CD4-positive, alpha-beta T cell treated with Interleukin-6 at 100 ng/mL for 8 hours (primary cell): Measurements from ENCODE around the gene TRIM61.
"Not testable (repeated sequence)": the region's sequence is repeated elsewhere in the genome, so short reads cannot be mapped to it uniquely, and the experiment has no call there.

ENCODE experiments used
- DNase-seq: peaks from one replicate; pipeline ENCODE4 v3.0.0-alpha.2; 2020; ENCODE audit warnings: mixed read lengths, low spot score

The TRIM61 gene

DNA sequence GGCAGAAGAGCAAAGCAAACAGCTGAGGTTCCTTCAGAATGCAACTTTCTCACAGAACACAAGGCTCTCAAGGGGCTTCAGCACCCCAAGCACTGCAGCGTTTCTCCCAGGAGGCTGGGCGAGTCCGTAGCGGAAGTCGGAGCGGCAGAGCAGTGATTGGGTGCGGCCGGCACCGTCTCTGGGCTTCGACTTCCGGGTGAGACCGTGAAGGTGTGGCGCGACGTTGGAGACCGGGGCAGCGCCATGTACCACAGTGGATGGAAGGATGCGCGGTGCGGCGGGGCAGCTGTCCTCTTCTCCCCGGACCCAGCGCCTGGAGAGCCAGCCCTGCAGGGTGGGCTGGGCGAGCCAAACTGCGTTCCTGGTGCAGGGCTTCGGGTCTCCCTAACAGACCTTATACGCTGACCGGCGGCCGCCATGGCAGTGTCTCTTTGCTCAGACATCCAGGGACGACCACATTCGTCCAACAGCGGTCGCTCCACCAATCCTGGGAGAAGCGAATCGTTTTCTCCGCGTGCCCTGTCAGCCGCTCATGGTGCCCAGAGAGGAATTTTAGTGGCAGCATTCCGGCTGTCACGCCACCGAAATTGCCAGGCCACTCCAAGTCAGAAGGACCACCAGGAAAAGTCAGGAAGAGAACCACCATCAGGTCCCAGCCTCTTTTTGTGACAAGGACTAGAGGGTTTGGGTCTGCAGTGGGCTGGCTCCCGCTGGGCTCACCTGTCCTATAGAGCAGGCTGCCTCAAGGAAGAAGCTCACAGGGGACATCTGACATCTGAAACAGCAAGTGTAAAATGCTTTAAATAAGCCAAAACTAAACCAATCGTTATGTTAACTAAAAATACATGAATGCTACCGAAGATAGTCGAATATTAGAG lies 20.5 kb downstream of the TRIM61 start:
- peak; percentile 59 for DNase-seq

DNA sequence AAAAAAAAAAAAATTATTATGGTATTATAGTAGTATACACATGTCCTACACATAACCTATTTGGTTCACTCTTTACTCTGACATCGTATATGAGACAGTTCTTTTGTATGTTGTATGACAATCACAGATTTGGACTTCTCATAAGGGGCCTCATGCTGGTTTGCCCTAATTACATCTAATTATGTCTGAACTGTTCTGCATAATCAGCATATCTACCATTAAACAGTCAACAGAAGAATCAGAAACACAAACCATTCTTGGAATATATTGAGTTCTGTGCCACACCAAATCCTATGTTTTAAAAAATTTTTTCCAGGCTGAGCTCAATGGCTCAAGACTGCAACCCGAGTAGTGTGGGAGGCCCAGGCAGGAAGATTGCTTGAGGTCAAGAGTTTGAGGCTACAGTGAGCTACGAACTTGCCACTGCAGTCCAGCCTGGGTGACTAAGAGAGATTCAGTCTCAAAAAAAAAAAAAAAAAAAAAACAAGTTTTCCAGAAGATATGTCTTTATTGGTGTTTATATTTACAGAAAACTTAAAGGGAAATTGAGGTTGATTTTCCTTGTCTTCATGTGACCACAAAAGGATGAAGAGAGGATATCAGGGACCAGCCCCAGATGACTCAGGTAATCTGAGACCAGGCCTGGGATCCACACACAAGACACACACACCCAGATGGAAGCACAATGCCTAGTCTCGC lies 22.2 kb downstream of the TRIM61 start:
- no peak for DNase-seq

DNA sequence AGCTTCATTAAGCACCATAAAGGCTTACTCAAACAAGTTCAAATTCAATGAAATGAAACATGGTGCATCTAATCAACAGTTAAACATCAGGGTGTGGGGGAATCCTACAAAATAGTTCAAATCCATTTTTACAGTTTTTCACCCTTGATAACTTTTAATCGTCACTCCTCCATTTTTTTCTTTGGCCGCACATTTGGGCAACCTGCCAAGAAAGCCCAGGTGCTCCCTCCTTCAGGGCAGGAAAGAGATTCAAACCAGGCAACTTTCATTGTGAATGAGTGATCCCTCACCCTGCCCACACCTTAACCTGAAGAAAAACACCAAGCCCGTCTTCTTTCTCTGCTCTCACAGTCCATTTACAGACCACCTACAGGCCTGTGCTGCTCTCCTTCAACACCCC lies 24.9 kb downstream of the TRIM61 start:
- no peak for DNase-seq

DNA sequence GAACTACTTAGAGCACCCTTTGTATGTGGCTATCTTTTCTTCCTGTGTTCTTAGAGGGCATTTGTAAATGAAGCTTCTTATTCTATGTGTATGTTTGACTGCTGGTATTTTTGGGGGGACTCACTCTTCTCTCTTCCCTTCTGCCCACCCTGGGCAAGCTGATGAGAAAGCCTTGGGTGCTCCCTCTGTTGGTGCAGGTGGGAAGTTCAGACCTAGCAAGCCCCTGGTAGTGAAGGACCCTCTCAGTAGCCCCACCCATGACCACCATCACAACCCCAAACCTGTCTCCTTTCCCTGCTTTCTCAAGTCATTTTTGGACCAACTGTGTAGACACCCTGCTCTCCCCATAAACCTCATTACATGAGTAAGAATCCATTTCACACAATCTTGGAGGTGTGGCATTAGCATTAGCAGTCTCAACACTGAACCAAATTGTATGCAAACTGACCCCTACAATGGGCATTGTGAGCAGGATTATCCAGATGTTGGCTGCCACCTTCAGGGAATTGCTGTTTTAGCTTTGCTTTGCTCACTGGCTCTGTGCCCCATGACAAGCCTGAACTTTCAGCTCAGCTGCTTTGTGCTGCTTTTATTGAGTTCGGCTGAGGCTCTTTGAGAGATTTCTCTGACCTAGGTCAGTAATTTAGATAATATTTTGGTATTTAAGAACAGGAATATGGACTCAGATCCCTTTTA lies 27.9 kb downstream of the TRIM61 start:
- DNase-seq = no peak

DNA sequence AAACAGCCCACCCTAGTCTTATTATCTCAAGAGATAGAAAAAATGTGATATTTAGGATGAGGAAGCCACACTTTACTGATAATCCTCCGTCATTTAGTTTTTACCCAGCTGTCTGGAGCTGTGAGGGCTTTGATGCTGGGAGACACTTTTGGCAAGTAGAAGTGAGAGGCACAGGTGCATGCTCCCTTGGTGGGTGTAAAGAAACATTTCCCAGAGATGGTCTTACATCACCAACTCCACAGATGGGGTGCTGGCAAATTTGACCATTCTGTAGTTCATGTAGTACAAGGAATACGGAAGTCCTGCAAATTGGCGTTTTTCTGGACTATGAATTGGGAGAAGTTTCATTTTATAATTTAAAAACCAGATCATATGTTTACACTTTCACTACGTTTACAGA lies 28.5 kb downstream of the TRIM61 start:
- no peak for DNase-seq

DNA sequence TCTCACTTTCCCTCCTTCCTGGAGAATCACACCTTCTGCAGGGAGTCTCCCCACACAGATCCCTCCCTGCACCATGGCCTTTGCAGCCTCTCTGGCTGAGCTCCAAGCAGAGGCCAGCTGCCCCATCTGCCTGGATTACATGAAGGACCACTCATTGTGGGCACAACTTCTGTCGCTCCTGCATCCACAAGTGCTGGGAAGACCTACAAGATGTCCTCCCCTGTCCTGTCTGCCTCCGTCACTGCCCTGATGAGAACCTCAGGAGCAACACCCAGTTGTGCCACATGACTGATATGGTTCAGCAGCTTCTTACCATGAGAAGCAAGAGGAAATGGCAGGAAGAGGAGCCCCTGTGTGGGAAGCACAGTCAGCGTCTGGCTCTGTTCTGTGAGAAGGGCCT lies 29.5 kb downstream of the TRIM61 start:
- not testable (repeated sequence) for DNase-seq

DNA sequence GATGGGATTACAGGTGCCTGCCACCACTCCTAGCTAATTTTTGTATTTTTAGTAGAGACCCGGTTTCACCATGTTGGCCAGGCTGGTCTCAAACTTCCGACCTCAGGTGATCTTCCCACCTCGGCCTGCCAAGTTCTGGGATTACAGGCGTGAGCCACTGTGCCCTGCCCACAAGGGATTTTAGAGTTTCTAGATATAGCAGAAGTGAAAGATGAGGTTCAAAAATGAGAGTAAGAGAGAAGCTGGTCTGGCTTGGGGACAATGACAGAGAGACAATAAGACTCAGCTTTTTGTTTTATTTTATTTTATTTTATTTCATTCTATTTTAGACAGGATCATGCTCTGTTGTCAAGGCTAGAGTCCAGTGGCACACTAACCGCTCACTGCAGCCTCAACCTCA lies 30.6 kb downstream of the TRIM61 start:
- no peak for DNase-seq

DNA sequence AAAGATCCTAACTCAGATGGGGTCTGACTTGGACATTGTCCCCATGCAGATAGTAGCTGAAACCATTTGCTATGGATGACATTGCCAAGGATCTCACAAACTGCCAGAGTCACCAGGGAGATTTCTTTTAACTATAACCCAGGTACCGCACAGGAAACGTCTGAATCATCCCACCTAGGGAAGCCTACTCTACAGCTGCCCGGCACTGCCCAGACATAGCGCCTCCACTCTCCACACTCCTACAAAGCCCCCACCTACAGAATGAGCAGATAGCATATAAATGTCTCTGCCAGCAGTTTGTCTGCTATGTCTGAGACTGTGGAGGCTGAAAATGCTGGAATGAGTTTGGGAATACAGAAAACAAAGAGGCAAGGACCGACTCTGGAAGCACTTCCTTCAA lies 32.3 kb downstream of the TRIM61 start:
- no peak for DNase-seq

DNA sequence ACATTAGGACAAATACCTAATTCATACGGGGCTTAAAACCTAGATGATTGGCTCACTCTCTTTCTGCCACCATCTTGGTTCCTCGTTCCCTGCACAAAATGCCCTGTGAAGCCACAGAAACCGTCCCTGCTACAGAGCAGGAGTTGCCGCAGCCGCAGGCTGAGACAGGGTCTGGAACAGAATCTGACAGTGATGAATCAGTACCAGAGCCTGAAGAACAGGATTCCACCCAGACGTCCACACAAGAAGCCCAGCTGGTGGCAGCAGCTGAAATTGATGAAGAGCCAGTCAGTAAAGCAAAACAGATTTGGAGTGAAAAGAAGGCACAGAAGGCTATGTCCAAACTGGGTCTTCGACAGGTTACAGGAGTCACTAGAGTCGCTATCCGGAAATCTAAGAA lies 34.3 kb downstream of the TRIM61 start:
- no peak for DNase-seq

DNA sequence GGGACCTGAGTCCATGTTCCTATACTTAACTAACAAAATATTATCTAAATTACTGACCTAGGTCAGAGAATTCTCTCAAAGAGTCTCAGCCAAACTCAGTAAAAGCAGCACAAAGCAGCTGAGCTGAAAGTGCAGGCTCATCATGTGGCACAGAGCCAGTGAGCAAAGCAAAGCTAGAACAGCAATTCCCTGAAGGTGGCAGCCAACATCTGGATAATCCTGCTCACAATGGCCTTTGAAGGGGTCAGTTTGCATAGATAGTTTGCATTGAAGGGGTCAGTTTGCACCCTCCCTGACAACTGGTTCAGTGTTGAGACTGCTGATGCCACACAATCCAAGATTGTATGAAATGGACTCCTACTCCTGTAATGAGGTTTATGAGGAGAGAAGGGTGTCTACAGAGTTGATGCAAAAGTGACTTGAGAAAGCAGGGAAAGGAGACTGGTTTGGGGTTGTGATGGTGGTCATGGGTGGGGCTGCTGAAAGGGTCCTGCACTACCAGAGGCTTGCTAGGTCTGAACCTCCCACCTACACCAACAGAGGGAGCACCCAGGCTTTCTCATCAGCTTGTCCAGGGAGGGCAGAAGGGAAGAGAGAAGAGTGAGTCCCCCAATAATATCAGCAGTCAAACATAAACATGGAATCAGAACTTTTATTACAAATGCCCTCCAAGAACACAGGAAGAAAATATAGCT lies 39.7 kb downstream of the TRIM61 start:
- no peak for DNase-seq

DNA sequence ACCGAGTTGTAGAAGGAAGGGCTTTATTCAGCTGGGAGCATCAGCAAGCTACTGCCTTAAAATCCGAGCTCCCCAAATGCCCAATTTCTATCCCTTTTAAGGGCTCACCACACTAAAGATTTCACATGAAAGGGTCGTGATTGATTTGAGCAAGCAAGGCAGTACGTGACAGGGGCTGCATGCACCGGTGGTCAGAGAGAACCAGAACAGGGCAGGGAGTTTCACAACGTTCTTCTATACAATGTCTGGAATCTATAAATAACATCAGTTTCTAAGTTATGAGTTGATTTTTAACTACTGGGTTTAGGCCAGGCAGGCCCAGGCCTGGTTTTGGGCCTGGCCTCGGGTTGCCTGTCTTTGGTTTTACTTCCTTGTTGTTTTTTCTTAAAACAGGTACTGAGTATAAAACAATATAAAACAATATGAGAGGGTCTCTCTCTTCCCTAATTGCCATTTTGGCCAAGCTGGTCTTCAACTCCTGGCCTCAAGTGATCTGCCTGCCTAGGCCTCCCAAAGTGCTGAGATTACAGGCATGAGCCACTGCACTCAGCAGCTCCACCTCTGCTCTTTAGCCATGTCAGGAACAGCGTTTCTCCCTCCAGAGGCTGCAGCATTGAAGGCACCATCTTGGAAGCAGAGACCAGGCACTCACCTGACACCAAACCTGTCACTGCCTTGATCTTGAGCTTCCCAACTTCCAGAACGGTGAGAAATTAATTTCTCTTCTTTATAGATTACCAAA lies 41.4 kb downstream of the TRIM61 start:
- not testable (repeated sequence) for DNase-seq

DNA sequence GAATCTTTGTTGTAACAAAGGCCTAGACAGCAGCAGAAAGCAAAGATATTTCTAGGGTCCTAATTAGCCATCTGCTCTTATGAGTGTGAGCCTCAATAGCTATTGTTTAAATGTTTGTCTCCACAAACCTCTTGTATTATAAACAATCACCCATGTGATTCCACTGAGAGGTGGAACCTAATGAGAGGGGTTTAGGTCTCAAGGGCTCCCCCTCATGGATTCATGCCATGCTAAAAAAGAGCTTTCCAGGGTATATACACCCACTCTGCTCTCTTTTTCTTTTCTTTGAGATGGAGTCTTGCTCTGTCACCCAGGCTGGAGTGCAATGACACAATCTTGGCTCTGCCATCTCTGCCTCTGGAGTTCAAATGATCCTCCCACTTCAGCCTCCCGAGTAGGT lies 42.1 kb downstream of the TRIM61 start:
- DNase-seq = no peak

DNA sequence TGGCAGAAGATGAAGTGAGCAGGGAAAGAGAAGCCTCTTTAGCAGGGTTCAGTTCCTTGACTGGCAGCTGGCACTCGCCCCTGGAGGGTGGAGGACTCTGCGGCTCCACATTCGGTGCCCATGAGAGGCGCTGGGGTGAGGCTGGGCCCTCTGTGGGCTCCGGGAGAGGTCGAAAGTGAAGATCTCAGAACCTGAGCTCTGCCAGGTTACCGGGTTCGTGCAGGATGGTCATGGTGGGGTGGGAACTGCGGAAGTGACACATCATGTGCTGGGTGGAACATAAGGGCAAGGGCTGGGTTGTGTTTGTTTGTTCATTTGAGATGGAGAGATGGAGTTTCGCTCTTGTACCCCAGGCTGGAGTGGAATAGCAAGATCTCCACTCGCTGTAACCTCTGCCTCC lies 44.2 kb downstream of the TRIM61 start:
- DNase-seq = no peak

DNA sequence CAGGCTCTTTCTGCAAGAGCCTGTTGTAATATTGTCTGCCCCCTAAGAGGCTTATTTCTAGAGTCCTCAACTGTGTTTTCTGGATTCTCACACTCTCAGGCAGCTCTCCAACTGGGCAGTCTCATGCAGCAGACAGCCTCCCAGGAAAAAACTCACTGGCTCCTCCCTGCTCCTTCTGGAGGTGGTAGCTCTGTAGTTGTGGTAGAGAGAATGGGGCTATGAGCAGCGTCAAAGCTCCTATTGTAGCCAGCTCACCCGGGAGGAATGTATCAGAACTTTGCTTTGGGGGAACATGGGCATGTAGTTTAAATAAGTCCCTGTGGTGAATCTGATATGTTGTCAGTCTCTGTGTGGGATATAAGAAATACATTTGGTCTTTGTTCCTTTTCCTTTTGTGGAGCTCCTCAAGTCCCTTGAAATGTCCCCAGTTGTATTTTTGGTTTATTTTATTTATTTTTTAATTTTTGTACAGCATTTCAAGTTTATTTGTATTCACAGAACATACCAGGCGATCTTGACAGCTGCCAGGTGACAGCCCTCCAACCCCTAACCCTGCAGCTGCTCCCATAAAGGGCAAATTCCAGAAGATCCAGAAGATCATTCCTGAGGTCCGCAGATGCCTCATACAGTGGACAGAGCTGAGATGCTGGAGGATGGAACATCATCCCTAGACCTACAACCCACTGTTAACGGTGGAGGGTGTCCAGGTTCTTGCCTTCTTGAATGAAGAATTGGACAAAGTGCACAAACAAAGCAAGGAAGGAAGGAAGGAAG lies 45.7 kb downstream of the TRIM61 start:
- no peak for DNase-seq

DNA sequence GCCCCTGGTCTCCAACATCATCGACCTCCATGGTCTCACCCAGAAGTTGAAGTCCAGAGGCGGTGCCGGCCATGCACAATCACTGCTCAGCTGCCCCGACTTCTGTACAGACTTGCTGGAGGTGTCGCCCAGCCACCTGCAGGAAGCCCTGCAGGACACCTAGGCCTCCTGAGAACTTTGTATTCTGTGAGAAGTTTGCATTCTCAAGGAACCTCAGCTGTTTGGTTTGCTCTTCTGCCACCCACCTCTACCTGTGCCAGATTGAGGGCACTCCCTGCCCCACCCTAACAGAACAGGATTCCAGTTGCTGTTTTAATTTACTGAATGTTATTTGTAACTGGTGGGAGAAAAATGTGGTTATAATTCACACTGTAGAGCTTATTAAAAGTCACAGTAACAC lies 46.8 kb downstream of the TRIM61 start:
- no peak for DNase-seq

DNA sequence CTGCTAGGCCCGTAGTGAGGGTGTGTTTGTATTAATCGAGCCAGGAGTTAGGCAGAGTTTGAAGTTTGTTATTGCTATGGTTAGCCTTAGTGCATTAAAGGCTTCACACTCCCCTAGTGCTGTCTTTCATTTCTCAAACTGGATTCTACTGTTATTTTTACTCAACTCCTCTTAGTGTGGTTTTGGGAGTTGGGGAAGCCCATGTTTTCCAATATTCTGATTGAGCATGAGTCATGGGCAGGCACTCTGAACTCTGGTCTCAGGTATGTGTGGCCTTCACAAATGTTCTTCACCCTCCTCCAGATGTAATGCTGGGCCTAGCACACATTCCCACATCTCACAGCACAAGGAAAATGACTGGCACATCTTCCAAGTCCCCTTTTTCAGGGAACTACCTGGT lies 50.4 kb downstream of the TRIM61 start:
- DNase-seq = not testable (repeated sequence)

DNA sequence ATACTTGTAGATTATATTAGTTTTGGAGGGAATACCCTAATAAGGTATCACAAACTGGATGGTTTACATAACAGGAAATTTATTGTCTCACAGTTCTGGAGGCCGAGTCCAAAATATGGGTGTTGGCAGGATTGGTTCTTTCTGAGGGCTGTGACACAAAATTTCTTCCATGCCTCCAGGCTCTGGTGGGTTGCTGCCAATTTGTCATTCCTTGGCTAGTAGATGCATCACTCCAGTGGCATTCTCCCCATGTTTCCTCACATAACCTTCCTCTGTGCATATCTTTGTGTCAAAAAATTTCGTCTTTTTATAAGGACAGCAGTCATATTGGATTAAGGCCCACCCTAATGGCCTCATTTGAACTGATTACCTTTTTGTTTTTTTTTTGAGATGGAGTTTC lies 51.2 kb downstream of the TRIM61 start:
- DNase-seq = no peak

DNA sequence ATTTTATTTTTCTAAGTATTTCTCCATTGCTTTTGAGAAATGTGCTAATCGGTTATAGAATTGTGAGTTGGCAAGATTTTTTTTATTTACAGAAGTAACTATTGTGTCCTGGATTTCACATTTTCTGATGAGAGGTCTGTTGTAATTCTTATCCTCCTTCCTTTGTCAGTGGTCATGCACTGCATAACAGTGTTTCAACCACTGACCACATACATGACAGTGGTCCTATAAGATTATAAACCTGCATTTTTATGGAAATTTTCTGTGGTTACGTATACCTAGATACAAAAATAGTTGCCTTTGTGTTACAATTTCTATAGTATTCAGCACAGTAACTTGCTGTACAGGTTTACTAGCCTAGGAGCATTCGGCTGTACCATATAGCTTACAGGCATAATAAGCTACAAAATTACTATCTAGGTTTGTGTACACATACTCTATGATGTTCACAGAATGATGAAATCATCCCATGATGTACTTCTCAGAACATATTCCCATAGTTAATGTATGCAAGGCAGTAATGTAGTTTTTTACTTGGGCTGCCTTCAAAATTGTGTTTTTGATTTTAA lies 52.7 kb downstream of the TRIM61 start:
- no peak for DNase-seq

DNA sequence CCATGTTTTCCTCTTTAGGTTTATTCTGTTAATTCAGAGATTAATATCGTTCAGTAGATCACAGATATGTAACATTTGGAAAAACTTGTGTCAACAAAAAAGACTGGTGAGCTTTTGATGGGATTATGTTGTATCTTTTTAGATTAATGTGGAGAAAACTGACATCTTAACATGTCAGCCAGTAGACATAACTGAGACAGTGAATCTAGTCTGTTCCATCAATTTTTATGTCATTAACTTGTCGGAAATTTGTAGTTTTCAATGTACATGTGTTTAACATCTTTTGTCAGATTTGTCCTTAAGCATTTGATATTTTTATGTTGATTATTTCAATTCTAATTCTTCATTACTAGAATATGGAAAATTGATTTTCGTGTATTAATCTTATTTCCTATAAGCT lies 58.5 kb downstream of the TRIM61 start:
- no peak for DNase-seq
